Activated CD4-positive, alpha-beta memory T cell treated with anti-CD3 and anti-CD28 coated beads, Interleukin-2, amount 10 ng/mL, durations not matched to agents 7 days and 5 days (primary cell): Measurements from ENCODE around the gene CACNA2D3. TPM values are rescaled to one million over a fixed set of nuclear protein-coding genes. Genes with fewer than 3 reads are reported as not detected.

ENCODE experiments used
- CTCF ChIA-PET: fragments of 350-600 bp; sonication (Branson Sonifier 250); formaldehyde crosslinking; loops from one replicate; lab custom pipeline; 2021; ENCODE audit warnings: antibody characterized with exemption, inconsistent platforms; lab: Charles Lee
- POLR2A ChIA-PET: fragments of 350-600 bp; sonication (Branson Sonifier 250); formaldehyde crosslinking; loops from one replicate; lab custom pipeline; 2021; ENCODE audit warnings: antibody characterized with exemption; lab: Charles Lee
- DNase-seq: peaks from one replicate; pipeline ENCODE4 v3.0.0-alpha.2; 2020
- H3K27ac Mint-ChIP-seq: one replicate; pipeline ENCODE4 v1.8.0; 2021; ENCODE audit warnings: mild to moderate bottlenecking, mixed read lengths
- H3K27me3 Mint-ChIP-seq: one replicate; pipeline ENCODE4 v1.8.0; 2021; ENCODE audit warnings: mixed read lengths
- H3K36me3 Mint-ChIP-seq: one replicate; pipeline ENCODE4 v1.8.0; 2021; ENCODE audit warnings: low read depth, mixed read lengths
- H3K4me1 Mint-ChIP-seq: one replicate; pipeline ENCODE4 v1.8.0; 2021; ENCODE audit warnings: mixed read lengths
- H3K4me3 Mint-ChIP-seq: one replicate; pipeline ENCODE4 v1.8.0; 2021; ENCODE audit warnings: mild to moderate bottlenecking, mixed read lengths
- H3K9me3 Mint-ChIP-seq: one replicate; pipeline ENCODE4 v1.8.0; 2021; ENCODE audit warnings: mixed read lengths
- total RNA-seq, 2 experiments: library from RNA; stranded (reverse); gene quantifications; one replicate each; pipeline ENCODE4 v1.2.3, GENCODE V29; 2021

Gene CACNA2D3
- total RNA-seq, 2 experiments from 2014 or later = not detected

DNA sequence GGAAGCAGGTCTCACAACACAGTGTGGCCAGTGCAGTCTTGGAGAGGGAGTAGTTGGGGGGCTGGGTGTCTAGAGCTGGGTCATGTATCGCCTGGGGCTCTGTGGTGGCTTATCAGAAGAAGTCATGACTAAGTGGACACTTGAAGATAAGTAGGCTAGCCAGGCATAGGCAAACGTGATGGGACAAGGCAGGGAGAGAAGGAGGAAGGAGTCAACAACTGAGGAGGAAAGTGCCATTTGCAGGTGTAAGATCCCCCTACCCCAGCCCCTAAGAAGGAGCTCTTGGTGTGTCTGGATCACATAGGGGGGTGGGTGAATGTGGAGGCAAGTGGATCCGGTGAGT, 453.2 kb downstream of the CACNA2D3 start:
- no peak overlapping the region for H3K27ac Mint-ChIP-seq
- H3K4me3 Mint-ChIP-seq = no peak overlapping the region
- H3K36me3 Mint-ChIP-seq = no peaks in the 10 kb centered on the region
- CTCF ChIA-PET = no interaction called here
- POLR2A ChIA-PET = no interaction called here
- H3K9me3 Mint-ChIP-seq = no peaks in the 10 kb centered on the region
- DNase-seq = no peak
- no peaks in the 10 kb centered on the region for H3K27me3 Mint-ChIP-seq
- H3K4me1 Mint-ChIP-seq = no peaks in the 10 kb centered on the region

DNA sequence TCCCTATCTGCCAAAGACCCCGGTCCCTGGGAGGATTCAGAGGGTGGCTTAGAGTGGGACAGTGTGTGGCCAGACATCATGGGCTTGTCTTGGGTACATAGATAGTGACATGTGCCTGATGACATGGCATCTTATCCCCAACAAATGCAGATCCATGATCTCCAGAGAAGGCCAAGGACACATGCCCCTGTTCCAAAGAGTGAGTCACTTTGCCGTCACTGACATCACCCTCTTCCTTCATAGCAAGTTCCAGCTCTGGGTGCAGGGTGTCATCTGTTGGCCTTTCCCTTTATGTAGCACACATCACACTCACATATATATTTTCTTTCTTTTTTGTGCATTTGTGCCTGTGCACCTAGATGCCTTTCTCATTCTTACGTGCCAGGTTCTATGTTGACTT, 455.0 kb downstream of the CACNA2D3 start:
- no peaks in the 10 kb centered on the region for H3K36me3 Mint-ChIP-seq
- DNase-seq = no peak
- H3K27me3 Mint-ChIP-seq = no peaks in the 10 kb centered on the region
- no peaks in the 10 kb centered on the region for H3K9me3 Mint-ChIP-seq
- POLR2A ChIA-PET = no interaction called here
- H3K4me1 Mint-ChIP-seq = no peaks in the 10 kb centered on the region
- H3K27ac Mint-ChIP-seq = no peak overlapping the region
- CTCF ChIA-PET = no interaction called here
- H3K4me3 Mint-ChIP-seq = no peak overlapping the region

DNA sequence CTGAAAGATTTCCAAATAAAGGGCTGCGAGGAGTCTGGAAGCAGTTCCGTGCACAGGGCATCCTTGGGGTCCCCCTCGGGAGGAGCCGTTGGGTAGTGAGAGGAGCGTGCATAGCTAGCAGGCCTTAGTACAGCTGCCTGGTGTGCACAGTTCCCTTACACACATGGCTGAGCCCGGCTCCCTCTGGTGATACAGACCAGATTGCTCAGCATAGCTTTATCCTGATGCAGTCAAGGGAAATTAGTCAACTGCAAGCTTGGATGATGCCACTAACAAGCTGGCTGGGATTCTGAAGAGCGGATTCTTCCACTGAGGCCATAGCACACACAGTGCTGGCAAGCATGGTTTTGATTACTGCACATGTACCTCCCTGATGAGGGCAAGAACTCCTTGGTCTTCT, 456.1 kb downstream of the CACNA2D3 start:
- Mint-ChIP-seq H3K27ac (no peak overlapping the region), H3K9me3 (no peaks in the 10 kb centered on the region), H3K4me3 (no peak overlapping the region), H3K27me3 (no peaks in the 10 kb centered on the region), H3K36me3 (no peaks in the 10 kb centered on the region), H3K4me1 (no peaks in the 10 kb centered on the region)
- ChIA-PET POLR2A (no interaction called here), CTCF (no interaction called here)
- no peak for DNase-seq

DNA sequence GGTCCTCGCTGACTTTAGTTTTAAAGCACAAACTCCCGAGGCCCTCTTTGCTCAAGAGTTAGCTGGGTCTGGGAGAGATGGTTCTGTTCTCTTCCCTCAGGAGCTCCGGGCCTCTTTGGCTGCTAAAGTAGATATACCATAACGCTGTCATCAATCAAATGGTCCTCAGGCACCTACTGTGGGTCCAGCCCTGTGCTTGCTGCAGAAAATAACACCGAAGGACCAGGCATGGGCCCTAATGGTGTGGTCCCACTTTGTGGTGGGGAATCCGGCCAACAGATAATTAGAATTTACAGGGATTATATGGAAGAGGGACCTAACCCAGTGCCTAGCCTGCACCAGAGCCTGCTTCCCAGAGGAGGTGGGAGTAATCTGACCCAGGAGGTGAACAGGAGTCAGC, 458.1 kb downstream of the CACNA2D3 start:
- DNase-seq = no peak
- Mint-ChIP-seq H3K27me3 (no peaks in the 10 kb centered on the region), H3K4me1 (no peaks in the 10 kb centered on the region), H3K9me3 (no peaks in the 10 kb centered on the region), H3K27ac (no peak overlapping the region), H3K36me3 (no peaks in the 10 kb centered on the region), H3K4me3 (no peak overlapping the region)
- POLR2A ChIA-PET = no interaction called here
- CTCF ChIA-PET = no interaction called here

DNA sequence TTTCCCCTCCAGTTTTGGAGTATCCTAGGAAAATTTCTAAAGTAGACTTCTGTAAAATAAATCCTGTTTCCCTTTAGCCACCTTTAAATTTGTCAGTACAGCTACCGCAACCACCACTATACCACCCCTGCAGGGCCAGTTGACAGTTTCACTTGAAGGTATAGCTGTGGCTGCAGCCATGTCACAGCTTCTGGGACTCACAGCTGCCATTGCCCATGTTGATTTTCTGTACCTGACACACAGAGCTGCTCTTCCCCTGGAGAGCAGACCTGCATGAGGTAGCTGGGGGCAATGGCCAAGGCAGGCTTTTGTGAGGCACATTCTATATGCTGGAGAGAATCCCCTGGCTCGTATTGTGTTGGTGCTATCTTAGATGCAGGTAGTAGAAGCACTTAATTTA, 460.1 kb downstream of the CACNA2D3 start:
- DNase-seq = no peak
- CTCF ChIA-PET = no interaction called here
- Mint-ChIP-seq H3K9me3 (no peaks in the 10 kb centered on the region), H3K27ac (no peak overlapping the region), H3K27me3 (no peaks in the 10 kb centered on the region), H3K4me3 (no peak overlapping the region), H3K36me3 (no peaks in the 10 kb centered on the region), H3K4me1 (no peaks in the 10 kb centered on the region)
- POLR2A ChIA-PET = no interaction called here

DNA sequence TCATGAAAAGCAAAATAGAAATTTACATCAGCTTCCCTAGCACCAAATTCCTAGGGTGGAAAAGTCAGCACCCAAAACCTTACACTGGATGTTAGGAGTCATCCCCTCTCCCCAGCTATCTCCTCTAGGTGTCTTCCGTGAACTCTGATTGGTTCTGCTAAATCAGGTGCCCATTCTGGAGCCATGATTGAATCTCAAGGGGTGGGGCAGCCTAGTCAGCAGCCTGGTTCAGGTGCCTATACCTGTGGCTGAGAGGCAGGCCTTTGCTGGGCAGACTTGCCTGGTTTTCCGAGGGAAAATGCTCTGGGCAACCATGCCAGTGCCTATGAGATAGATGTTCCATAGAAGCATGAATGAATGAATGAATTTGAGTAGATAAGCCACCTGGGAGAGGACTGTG, 468.8 kb downstream of the CACNA2D3 start:
- Mint-ChIP-seq H3K36me3 (no peaks in the 10 kb centered on the region), H3K4me1 (no peaks in the 10 kb centered on the region), H3K27me3 (no peaks in the 10 kb centered on the region), H3K4me3 (no peak overlapping the region), H3K27ac (no peak overlapping the region), H3K9me3 (no peaks in the 10 kb centered on the region)
- no peak for DNase-seq
- ChIA-PET CTCF (no interaction called here), POLR2A (no interaction called here)

DNA sequence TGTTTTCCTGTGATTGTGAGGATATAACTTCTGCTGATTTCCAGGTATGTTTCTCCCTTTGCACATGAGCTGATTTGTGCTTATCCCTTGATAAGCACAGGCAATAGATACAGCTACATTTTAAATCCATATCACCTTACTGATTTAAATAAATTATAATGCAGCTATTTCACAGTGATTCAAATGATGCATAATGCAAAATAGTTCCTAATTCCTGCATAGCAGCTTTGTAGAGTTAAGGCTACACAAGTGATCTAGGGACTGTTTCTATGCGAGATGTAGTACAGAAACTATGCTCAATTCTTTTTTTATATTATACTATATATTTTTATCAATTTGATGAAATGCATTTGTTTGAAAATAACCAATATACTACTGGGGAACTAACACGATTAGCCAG, 471.3 kb downstream of the CACNA2D3 start:
- no peaks in the 10 kb centered on the region for H3K27me3 Mint-ChIP-seq
- no peaks in the 10 kb centered on the region for H3K4me1 Mint-ChIP-seq
- no peaks in the 10 kb centered on the region for H3K36me3 Mint-ChIP-seq
- ChIA-PET POLR2A (no interaction called here), CTCF (no interaction called here)
- no peak overlapping the region for H3K4me3 Mint-ChIP-seq
- H3K9me3 Mint-ChIP-seq = peaks cover 3% of the 10 kb centered on the region
- H3K27ac Mint-ChIP-seq = no peak overlapping the region
- no peak for DNase-seq

DNA sequence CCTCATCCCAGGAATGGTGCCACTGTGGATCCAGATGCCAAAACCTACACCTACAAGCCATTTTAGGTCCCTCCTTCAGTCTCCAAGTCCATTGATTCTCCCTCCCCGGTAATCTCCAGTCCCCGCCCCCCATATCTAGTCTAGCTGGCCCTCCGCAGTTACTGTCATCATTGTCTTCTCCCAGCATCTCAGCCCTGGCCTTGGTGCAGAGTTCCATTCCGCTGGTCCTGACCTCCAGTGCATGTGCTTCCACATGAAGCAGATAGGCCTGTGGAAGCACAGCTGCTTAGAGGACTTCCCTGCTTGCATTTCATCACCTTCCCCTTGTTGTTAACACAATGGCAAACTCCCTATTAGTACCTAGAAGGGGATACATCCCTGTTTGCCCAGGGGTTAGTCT, 473.7 kb downstream of the CACNA2D3 start:
- H3K36me3 Mint-ChIP-seq = no peaks in the 10 kb centered on the region
- no peak overlapping the region for H3K27ac Mint-ChIP-seq
- DNase-seq = no peak
- ChIA-PET CTCF (no interaction called here), POLR2A (no interaction called here)
- H3K4me3 Mint-ChIP-seq = no peak overlapping the region
- H3K4me1 Mint-ChIP-seq = no peaks in the 10 kb centered on the region
- H3K27me3 Mint-ChIP-seq = no peaks in the 10 kb centered on the region
- H3K9me3 Mint-ChIP-seq = peaks cover 3% of the 10 kb centered on the region

DNA sequence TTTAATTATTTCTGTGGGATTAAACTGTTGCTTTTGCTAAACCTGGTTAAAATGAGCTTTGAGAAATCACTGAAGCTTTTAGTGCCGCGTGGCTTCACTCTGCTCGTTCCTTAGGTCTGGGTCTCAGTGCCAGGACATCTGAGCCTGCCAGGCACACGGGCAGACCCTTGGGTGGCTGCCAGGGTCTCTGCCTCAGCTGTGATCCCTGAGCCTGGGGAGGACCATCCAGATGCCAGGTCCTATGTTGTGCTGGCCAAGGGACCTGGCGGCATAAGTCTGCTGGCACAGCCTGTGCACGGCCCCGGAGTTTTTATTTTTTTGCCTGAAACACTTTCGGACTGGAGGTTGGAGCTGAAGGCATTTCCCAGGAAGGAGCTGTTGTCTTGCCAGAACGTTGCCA, 477.4 kb downstream of the CACNA2D3 start:
- Mint-ChIP-seq H3K27ac (no peak overlapping the region), H3K4me3 (no peak overlapping the region), H3K27me3 (no peaks in the 10 kb centered on the region), H3K36me3 (no peaks in the 10 kb centered on the region), H3K9me3 (peaks cover 6% of the 10 kb centered on the region), H3K4me1 (no peaks in the 10 kb centered on the region)
- CTCF ChIA-PET = no interaction called here
- DNase-seq = no peak
- POLR2A ChIA-PET = no interaction called here

DNA sequence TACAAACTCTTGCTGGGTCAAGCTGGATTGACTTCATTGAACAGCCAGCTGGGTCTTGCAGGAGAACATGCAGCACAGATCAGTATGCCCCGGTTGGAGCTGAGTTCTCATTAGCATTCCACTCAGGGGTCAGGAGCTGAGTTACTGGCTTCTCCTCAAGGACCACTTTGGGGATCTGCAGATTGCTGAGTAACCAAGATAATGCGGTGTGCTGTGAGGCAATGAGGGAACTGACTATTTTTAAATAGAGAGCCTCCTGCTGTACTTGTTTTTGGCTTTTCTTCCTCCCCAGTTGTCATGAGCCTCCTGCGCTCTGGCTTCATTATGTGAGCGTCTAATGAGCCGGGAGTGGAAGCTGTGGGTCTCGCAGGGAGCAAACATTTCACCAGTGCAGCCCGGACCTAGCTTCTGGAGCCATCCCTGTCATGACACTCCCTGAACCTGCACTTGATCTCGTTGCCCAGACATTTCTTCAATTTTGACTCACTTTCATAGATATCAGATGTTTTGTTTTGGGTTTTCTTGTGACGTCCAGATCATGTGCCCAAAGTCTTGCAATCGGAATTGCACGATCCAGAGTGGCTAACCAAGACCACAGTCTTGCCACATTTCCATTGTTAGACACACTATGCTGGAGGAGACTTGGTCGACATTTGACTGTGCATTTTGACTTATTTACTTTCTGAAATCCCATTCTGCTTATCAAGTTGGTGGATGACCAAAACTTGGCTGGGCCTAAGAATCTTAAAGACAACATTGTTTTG, 478.3 kb downstream of the CACNA2D3 start:
- H3K4me1 Mint-ChIP-seq = no peaks in the 10 kb centered on the region
- POLR2A ChIA-PET = no interaction called here

DNA sequence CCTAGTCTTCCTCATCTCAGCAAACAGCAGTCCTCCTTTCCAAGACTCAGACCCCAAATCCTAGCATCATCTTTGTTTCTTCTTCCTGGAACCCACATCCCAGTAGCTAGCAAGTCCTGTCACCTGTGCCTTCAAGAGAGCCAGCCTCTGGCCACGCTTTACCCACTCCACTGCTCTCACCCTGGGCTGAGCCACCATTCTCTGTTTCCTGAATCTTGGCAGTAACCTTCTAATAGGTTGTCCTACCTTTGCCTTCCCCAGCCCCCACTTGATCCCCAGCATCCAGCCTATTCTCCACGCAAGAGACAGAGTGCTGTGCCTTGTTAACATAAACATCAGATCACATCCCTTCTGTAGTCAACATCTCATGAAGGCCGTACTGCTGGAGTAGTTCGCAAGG, 482.1 kb downstream of the CACNA2D3 start:
- Mint-ChIP-seq H3K4me1 (no peaks in the 10 kb centered on the region), H3K4me3 (no peak overlapping the region), H3K9me3 (peaks cover 8% of the 10 kb centered on the region), H3K27me3 (no peaks in the 10 kb centered on the region), H3K36me3 (no peaks in the 10 kb centered on the region), H3K27ac (no peak overlapping the region)
- DNase-seq = no peak
- ChIA-PET CTCF (no interaction called here), POLR2A (no interaction called here)

More for the DNA sequence above, 478.3 kb downstream of the CACNA2D3 start:
- CTCF ChIA-PET = no interaction called here
- Mint-ChIP-seq H3K36me3 (no peaks in the 10 kb centered on the region), H3K27ac (no peak overlapping the region), H3K4me3 (no peak overlapping the region), H3K27me3 (no peaks in the 10 kb centered on the region), H3K9me3 (peaks cover 6% of the 10 kb centered on the region)
- no peak for DNase-seq

DNA sequence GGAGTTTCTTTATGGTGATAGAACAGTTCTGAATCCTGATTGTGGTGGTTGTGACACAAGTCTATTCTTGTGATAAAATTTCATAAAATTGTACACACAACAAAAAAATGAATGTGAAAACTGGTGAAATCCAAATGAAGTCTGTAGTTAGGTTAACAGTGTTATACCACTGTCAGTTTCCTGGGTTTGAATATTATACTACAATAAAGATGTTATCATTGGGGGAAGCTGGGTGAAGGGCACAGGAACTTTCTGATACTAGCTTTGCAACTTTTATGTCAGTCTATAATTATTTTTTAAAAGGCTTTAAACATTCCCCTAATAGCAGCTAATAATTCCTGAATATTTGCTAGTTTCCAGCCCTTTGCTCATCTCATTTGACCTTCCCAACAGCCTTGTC, 485.7 kb downstream of the CACNA2D3 start:
- no peaks in the 10 kb centered on the region for H3K36me3 Mint-ChIP-seq
- peaks cover 8% of the 10 kb centered on the region for H3K9me3 Mint-ChIP-seq
- DNase-seq = no peak
- CTCF ChIA-PET = no interaction called here
- no peaks in the 10 kb centered on the region for H3K4me1 Mint-ChIP-seq
- POLR2A ChIA-PET = no interaction called here
- H3K4me3 Mint-ChIP-seq = no peak overlapping the region
- no peaks in the 10 kb centered on the region for H3K27me3 Mint-ChIP-seq
- H3K27ac Mint-ChIP-seq = no peak overlapping the region

DNA sequence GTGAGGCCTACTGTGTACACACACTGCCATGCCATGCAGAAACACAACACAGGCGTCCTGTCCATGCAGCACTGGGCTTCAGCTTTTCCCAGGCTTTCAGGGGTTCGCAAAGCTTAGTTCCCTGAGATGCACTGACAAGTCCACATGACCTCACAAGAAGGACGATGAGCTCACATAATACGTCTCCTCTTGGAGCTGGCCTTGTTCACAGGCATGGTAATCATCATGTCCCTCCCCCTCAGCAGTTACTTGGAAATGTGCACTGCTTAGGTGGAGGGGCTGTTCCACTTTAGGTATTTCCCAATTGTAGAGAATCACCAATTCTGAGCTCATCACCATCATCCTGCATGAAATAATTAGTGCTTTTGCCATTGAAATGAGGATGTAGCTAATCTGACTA, 496.7 kb downstream of the CACNA2D3 start:
- Mint-ChIP-seq H3K27ac (no peak overlapping the region), H3K4me3 (no peak overlapping the region), H3K36me3 (no peaks in the 10 kb centered on the region), H3K4me1 (no peaks in the 10 kb centered on the region), H3K9me3 (no peaks in the 10 kb centered on the region), H3K27me3 (no peaks in the 10 kb centered on the region)
- ChIA-PET POLR2A (no interaction called here), CTCF (no interaction called here)
- DNase-seq = no peak

DNA sequence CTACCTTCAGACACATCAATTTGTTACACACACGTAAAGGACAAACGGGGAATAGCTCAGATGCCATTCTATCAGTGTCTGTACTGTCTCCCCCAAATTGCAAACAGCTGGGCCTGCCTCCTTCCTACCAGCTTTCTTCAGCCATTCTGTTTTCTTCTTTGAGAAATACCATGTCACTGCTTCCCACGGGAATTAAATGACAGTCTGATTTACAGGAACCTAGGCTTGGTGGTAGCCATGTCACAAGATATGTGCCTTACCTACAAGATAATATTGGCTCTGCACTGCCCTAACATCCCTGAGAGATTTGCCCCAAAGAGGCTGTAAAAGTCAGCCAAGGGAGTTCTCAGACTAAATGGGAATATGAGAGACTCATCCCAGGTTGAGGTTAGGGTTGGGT, 497.2 kb downstream of the CACNA2D3 start:
- H3K9me3 Mint-ChIP-seq = no peaks in the 10 kb centered on the region
- H3K27ac Mint-ChIP-seq = no peak overlapping the region
- POLR2A ChIA-PET = no interaction called here
- no peaks in the 10 kb centered on the region for H3K36me3 Mint-ChIP-seq
- H3K4me3 Mint-ChIP-seq = no peak overlapping the region
- no peaks in the 10 kb centered on the region for H3K27me3 Mint-ChIP-seq
- no peaks in the 10 kb centered on the region for H3K4me1 Mint-ChIP-seq
- CTCF ChIA-PET = no interaction called here
- DNase-seq = no peak
